ENCODE results near the gene PSORS1C2. TPM values are rescaled to one million over a fixed set of nuclear protein-coding genes. Genes with fewer than 3 reads are reported as not detected.
"Not testable (repeated sequence)": the region's sequence is repeated elsewhere in the genome, so short reads cannot be mapped to it uniquely, and the experiment has no call there.

The PSORS1C2 gene
- total and polyA plus RNA-seq, 4 donors = not detected

DNA sequence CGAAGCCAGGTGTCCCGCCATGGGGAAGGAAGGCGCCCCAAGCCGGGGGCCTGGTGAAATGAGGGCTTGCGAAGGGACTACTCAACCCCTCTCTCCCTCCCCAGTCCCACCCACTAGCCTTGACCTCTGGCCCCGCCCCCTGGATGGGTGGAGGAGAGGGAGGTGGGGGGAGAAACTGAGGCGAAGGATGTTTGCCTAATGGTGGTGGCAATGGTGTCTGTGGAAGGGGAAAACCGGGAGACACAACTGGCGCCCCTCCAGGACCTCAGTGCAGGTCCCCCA lies 31.7 kb upstream of the PSORS1C2 start, which contains the start of gene POU5F1:
Gene POU5F1 (minus strand): TSS at position 83 of the 282 bp plus-strand sequence. CDS start 62 bp downstream, at position 21.
- DNase-seq (ENCODE audit: low spot score) = no peak
- no peak within 1 kb of the TSS for H3K9ac ChIP-seq (ENCODE audit: low read depth in 1 of 2, low read length in 2 of 2)
- WGBS = 68% methylated on average over 9 of the region's 9 CpGs
- no peaks in the 10 kb centered on the region for H3K36me3 ChIP-seq (ENCODE audit: control insufficient read depth in 4 of 4, insufficient read depth in 3 of 4, low read depth in 1 of 4, low read length in 3 of 4)
- no peak within 1 kb of the TSS for H3K4me3 ChIP-seq (ENCODE audit: low read depth in 1 of 3, low read length in 3 of 3)
- H3K9me3 ChIP-seq (ENCODE audit: control insufficient read depth in 4 of 4, low read length in 3 of 4) = no peaks in the 10 kb centered on the region
- H3K27ac ChIP-seq (ENCODE audit: low read depth in 1 of 2, low read length in 2 of 2) = no peak within 1 kb of the TSS
- TF ChIP-seq HNF4A (conservative IDR thresholded peaks at IDR 0.05) = no peak
- H3K27me3 ChIP-seq (ENCODE audit: control insufficient read depth in 4 of 4, insufficient read depth in 4 of 4, low read length in 3 of 4) = no peaks in the 10 kb centered on the region
- no peaks in the 10 kb centered on the region for H3K4me1 ChIP-seq (ENCODE audit: control insufficient read depth in 4 of 4, insufficient read depth in 4 of 4, low read length in 3 of 4)

- DNase-seq (ENCODE audit: low spot score); H3K27me3 ChIP-seq (ENCODE audit: control insufficient read depth in 4 of 4, insufficient read depth in 4 of 4, low read length in 3 of 4); H3K9me3 ChIP-seq (ENCODE audit: control insufficient read depth in 4 of 4, low read length in 3 of 4); H3K36me3 ChIP-seq (ENCODE audit: control insufficient read depth in 4 of 4, insufficient read depth in 3 of 4, low read depth in 1 of 4, low read length in 3 of 4); H3K27ac ChIP-seq (ENCODE audit: low read depth in 1 of 2, low read length in 2 of 2); H3K4me1 ChIP-seq (ENCODE audit: control insufficient read depth in 4 of 4, insufficient read depth in 4 of 4, low read length in 3 of 4); H3K9ac ChIP-seq (ENCODE audit: low read depth in 1 of 2, low read length in 2 of 2); H3K4me3 ChIP-seq (ENCODE audit: low read depth in 1 of 3, low read length in 3 of 3): not testable (repeated sequence)
- WGBS = 71% methylated on average over 23 of the region's 23 CpGs
Observed at GRCh38 chr6:31169858-31170599, 31.2 kb upstream of the PSORS1C2 start.

GRCh38 chr6:31169123-31169857 lies 30.4 kb upstream of the PSORS1C2 start:
- no peak overlapping the region for H3K9ac ChIP-seq (ENCODE audit: low read depth in 1 of 2, low read length in 2 of 2)
- no peak overlapping the region for H3K4me3 ChIP-seq (ENCODE audit: low read depth in 1 of 3, low read length in 3 of 3)
- no peaks in the 10 kb centered on the region for H3K27me3 ChIP-seq (ENCODE audit: control insufficient read depth in 4 of 4, insufficient read depth in 4 of 4, low read length in 3 of 4)
- WGBS = 82% methylated on average over 10 of the region's 10 CpGs
- H3K27ac ChIP-seq (ENCODE audit: low read depth in 1 of 2, low read length in 2 of 2) = no peak overlapping the region
- H3K4me1 ChIP-seq (ENCODE audit: control insufficient read depth in 4 of 4, insufficient read depth in 4 of 4, low read length in 3 of 4) = no peaks in the 10 kb centered on the region
- TF ChIP-seq, protein P1, sequence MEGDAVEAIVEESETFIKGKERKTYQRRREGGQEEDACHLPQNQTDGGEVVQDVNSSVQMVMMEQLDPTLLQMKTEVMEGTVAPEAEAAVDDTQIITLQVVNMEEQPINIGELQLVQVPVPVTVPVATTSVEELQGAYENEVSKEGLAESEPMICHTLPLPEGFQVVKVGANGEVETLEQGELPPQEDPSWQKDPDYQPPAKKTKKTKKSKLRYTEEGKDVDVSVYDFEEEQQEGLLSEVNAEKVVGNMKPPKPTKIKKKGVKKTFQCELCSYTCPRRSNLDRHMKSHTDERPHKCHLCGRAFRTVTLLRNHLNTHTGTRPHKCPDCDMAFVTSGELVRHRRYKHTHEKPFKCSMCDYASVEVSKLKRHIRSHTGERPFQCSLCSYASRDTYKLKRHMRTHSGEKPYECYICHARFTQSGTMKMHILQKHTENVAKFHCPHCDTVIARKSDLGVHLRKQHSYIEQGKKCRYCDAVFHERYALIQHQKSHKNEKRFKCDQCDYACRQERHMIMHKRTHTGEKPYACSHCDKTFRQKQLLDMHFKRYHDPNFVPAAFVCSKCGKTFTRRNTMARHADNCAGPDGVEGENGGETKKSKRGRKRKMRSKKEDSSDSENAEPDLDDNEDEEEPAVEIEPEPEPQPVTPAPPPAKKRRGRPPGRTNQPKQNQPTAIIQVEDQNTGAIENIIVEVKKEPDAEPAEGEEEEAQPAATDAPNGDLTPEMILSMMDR (IDR thresholded peaks at IDR 0.05; ENCODE audit: low read depth, low read length, missing input control) = no peak
- TF ChIP-seq EGR1 (IDR thresholded peaks at IDR 0.05; ENCODE audit: low read depth in 2 of 2) (no peak), RAD21 (IDR thresholded peaks at IDR 0.05) (no peak), MAX (IDR thresholded peaks at IDR 0.05) (no peak), ZBTB33 (IDR thresholded peaks at IDR 0.05) (no peak), ATF3 (IDR thresholded peaks at IDR 0.05) (no peak), GABPA (IDR thresholded peaks at IDR 0.05 in 1 of 2, conservative IDR thresholded peaks at IDR 0.05 in 1 of 2) (no peak), SP1 (IDR thresholded peaks at IDR 0.05) (no peak), FOXA1 (IDR thresholded peaks at IDR 0.05) (no peak), NR2F2 (IDR thresholded peaks at IDR 0.05) (no peak), RXRA (IDR thresholded peaks at IDR 0.05) (no peak), YY1 (IDR thresholded peaks at IDR 0.05) (no peak), JUND (IDR thresholded peaks at IDR 0.05) (no peak)
- H3K9me3 ChIP-seq (ENCODE audit: control insufficient read depth in 4 of 4, low read length in 3 of 4) = no peaks in the 10 kb centered on the region
- DNase-seq (ENCODE audit: low spot score) = no peak
- no peaks in the 10 kb centered on the region for H3K36me3 ChIP-seq (ENCODE audit: control insufficient read depth in 4 of 4, insufficient read depth in 3 of 4, low read depth in 1 of 4, low read length in 3 of 4)

Data from liver (tissue), 9 donors.